ENCODE results near the gene NFIA. TPM values are rescaled to one million over a fixed set of nuclear protein-coding genes. Genes with fewer than 3 reads are reported as not detected.

Gene NFIA
- total and polyA plus RNA-seq, 9 of the 15 experiments (the other 6 are each of a cell fraction or from before 2014, with no cell fraction given), result 5.3 to 24.9 (median 9.8) TPM

DNA sequence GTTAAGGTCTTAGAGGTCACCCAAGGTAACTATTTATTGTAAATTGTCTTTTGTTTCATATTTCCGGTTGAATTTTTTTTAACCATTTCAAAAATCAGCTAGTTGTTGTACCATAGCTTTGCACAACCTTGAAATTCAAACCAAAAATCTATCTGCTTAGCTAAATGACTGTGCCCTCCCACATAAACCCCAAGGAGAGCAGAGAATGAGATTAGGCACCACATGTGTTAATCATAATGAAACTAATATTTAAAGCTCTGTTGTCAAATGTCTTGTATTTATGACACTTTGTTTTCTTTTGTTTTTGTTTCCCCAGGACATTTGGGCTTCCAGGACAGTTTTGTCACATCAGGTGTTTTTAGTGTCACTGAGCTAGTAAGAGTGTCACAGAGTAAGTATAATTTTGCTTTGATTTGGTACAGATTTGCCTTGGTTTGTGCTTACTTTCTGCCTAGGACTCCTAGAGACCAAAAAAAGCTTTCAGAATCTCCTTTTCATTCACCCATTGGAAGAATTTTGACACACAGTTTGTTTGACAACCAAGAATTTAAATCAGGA lies 249.9 kb downstream of the NFIA start:
- BruUV-seq (replicated peaks), result no TSS peak
- Histone ChIP-seq H3K79me2 (ENCODE audit: control insufficient read depth, insufficient read depth, low read length) (no peaks in the 10 kb centered on the region), H3K27ac (ENCODE audit: extremely low read depth, low read depth, low read length) (no peak overlapping the region), H3K4me2 (ENCODE audit: insufficient read depth, low read length) (no peak overlapping the region), H3K9me1 (ENCODE audit: control insufficient read depth, insufficient read depth, low read length) (no peaks in the 10 kb centered on the region), H3K4me3 (no peak overlapping the region), H3K27me3 (ENCODE audit: control insufficient read depth in 2 of 2, insufficient read depth in 2 of 2, low read length in 2 of 2) (no peaks in the 10 kb centered on the region), H3K36me3 (ENCODE audit: control insufficient read depth, insufficient read depth, low read length) (peaks cover 20% of the 10 kb centered on the region), H3K9me3 (replicated peaks; ENCODE audit: control insufficient read depth, insufficient read depth, low read depth, low read length) (no peaks in the 10 kb centered on the region), H3K4me1 (replicated peaks in 1 of 2; ENCODE audit: control insufficient read depth in 2 of 2, insufficient read depth in 2 of 2, low read length in 2 of 2) (peaks cover 0 to 6% of the 10 kb centered on the region in 2 experiments; a peak in 2 of 5 replicates), H4K20me1 (replicated peaks; ENCODE audit: control insufficient read depth, insufficient read depth, low read length) (no peaks in the 10 kb centered on the region; the same call in 1 of the 2 replicates), H2AFZ (ENCODE audit: low read depth, low read length) (no peak overlapping the region), H3K9ac (ENCODE audit: insufficient read depth in 1 of 2, low read depth in 2 of 2, low read length in 2 of 2) (no peak overlapping the region)
- ChIA-PET POLR2A (interaction anchor here (0.5 to 1.0 kb wide), 2 partner anchors 8 to 324 kb away, joined by 3 read pairs; no protein-coding TSS in a partner anchor), CTCF (ENCODE audit: low intra/inter-chr PET ratio) (no interaction called here)
- DNase-seq (ENCODE audit: extremely low read depth in 1 of 4, low spot score in 3 of 4), result no peak
- no peak for FAIRE-seq
- intact Hi-C loops (cut with micrococcal nuclease) (no loop called here), in situ Hi-C loops (cut with MboI) (no loop called here)
- no peak for ATAC-seq
- WGBS (ENCODE audit: insufficient coverage, low coverage, missing lambda C conversion rate), result 60% methylated on average over 1 of the region's 1 CpG
- TF ChIP-seq ZNF764 (CRISPR knock-in tag; IDR thresholded peaks at IDR 0.05; ENCODE audit: low read depth) (no peak), ZNF316 (IDR thresholded peaks at IDR 0.05) (peak; percentile 53)

DNA sequence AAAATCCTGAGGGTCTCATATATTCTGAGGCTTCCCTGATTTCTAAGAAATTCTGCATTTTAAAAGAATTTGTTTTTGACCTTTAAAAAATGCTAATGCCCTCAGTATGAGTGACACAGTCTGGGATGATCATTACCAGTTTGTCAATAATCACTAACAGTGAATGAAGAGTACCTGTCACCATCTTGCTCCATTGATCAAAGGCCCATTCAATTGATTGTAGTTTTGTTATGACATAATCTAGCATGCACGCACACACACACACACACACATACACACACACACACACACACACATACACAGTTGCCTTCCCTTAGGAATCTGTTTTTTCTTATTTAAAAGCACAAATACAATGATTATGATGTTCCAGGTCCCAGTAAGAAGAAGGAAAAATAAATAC lies 250.4 kb downstream of the NFIA start:
- ChIA-PET CTCF (ENCODE audit: low intra/inter-chr PET ratio) (no interaction called here), POLR2A (interaction anchor here (0.5 to 1.0 kb wide), 2 partner anchors 8 to 324 kb away, joined by 3 read pairs; no protein-coding TSS in a partner anchor)
- in situ Hi-C loops (cut with MboI) (no loop called here), intact Hi-C loops (cut with micrococcal nuclease) (no loop called here)
- H3K4me3 ChIP-seq, result no peak overlapping the region
- no TSS peak for BruUV-seq (replicated peaks)
- no peaks in the 10 kb centered on the region for H3K27me3 ChIP-seq (ENCODE audit: control insufficient read depth in 2 of 2, insufficient read depth in 2 of 2, low read length in 2 of 2)
- H3K9ac ChIP-seq (ENCODE audit: insufficient read depth in 1 of 2, low read depth in 2 of 2, low read length in 2 of 2), result no peak overlapping the region
- no CpG with 5 or more reads among the region's 1 CpG for WGBS (ENCODE audit: insufficient coverage, low coverage, missing lambda C conversion rate)
- no peaks in the 10 kb centered on the region for H3K79me2 ChIP-seq (ENCODE audit: control insufficient read depth, insufficient read depth, low read length)
- peaks cover 21% of the 10 kb centered on the region for H3K36me3 ChIP-seq (ENCODE audit: control insufficient read depth, insufficient read depth, low read length)
- DNase-seq (ENCODE audit: extremely low read depth in 1 of 4, low spot score in 3 of 4), result no peak
- H3K9me1 ChIP-seq (ENCODE audit: control insufficient read depth, insufficient read depth, low read length), result no peaks in the 10 kb centered on the region
- H3K4me1 ChIP-seq (replicated peaks in 1 of 2; ENCODE audit: control insufficient read depth in 2 of 2, insufficient read depth in 2 of 2, low read length in 2 of 2), result peaks cover 0 to 6% of the 10 kb centered on the region in 2 experiments; a peak in 2 of 5 replicates
- no peak overlapping the region for H3K4me2 ChIP-seq (ENCODE audit: insufficient read depth, low read length)
- no peak for ATAC-seq
- H3K9me3 ChIP-seq (replicated peaks; ENCODE audit: control insufficient read depth, insufficient read depth, low read depth, low read length), result no peaks in the 10 kb centered on the region
- no peak overlapping the region for H3K27ac ChIP-seq (ENCODE audit: extremely low read depth, low read depth, low read length)
- H4K20me1 ChIP-seq (replicated peaks; ENCODE audit: control insufficient read depth, insufficient read depth, low read length), result no peaks in the 10 kb centered on the region; the same call in 1 of the 2 replicates
- TF ChIP-seq RFX5 (IDR thresholded peaks at IDR 0.05; ENCODE audit: low read depth, low read length), result no peak
- no peak overlapping the region for H2AFZ ChIP-seq (ENCODE audit: low read depth, low read length)
- FAIRE-seq, result no peak
